Stimulated activated CD8-positive, alpha-beta memory T cell treated with anti-CD3 and anti-CD28 coated beads, Interleukin-2, amount 100 ng/mL, for 1 hour (primary cell): Measurements from ENCODE around the gene JUN.
"Not testable (repeated sequence)": the region's sequence is repeated elsewhere in the genome, so short reads cannot be mapped to it uniquely, and the experiment has no call there.

ENCODE experiments used
- DNase-seq, 2 donors: peaks; one replicate each; pipeline ENCODE4 v3.0.0-alpha.2; 2020; ENCODE audit warnings: low read depth in 2 of 2

Gene JUN

DNA sequence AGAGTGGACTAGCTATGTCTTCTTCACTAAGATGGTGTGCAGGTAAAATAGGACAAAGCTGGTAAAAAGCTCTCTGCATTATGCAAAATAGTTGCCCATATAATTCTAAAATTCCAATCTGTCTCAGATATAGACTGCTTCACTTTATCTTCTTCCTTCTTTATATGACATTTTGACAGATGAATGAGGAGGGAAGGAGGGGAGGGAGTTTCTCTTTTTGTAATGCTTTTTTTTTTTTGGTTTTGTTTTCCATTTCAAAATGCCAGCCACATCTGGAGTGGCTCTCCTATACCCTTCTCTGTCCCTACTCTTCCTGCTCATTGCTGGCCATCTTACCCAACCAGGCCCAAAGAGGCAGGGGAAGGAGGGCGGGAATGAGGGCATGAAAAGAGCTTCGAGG is 24.2 kb upstream of the JUN start:
- no peak for DNase-seq

DNA sequence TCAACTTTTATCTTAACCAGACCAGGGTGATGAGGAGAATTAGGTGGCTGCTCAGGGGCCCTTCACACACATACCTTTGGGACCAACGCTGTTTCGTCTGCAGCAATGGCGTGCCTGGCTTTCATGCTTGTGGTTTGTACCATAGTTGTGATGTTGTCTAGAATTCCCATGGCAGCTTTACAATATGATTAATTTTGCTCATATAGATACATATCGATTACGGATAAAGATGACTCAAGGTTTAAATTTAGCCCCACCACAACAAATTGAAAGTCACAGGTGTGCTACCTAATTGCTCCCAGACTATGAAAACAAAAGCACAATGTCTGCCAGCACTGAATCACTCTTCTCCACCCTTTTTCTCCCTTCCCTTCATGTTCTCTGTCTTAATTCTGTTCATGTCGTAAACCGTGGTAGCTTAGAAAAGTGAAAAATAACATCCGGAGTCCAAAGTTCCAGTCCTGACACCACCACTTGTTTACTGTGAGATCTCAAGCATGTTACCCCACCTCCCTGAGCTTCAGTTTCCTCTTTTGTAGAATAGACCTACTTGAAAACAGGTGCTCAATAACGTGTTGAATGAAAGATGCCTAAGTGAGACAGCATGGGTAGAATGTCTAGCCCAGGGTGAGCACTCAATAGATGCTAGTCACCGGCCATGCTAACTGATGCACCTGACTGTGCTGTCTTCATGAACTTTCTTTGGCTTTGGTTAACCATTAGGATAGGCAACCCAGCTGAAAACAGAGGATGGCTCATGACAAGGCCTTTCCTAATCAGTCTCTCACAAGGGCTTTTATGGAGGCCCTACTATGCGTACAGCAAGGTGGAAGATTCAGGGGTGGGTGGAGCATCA is 22.1 kb upstream of the JUN start:
- no peak for DNase-seq

DNA sequence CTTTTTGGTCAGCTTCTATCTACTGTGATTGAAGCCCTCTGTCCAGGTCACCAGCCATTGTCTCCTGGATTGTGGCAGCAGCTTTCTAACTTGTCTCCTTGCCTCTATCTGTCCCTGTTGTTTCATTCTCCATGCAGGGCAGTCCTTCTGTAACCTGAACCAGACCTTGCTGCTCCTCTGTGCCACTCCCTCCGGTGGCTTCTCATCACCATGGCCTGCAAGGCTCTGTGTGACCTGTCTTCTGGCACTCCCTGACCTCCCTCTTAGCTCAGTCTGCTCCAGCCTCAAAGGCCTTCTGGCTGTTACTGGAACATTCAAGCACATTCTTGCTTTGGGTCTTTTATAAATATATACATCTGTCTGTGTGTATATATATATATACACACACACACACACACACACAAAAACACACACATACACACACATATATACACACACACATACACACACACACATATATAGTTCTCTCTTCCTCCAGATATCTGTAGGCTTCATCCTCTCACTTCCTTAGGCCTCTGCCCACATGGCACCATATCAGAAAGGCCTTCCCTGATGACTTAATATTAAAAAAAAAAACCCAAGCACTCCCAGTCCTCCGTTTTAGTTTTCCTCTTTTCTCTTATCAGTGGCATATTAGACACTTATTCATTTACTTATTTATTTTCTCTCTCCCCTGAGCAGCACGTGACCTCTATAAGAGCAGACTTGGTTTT is 21.2 kb upstream of the JUN start:
- DNase-seq: no peak

DNA sequence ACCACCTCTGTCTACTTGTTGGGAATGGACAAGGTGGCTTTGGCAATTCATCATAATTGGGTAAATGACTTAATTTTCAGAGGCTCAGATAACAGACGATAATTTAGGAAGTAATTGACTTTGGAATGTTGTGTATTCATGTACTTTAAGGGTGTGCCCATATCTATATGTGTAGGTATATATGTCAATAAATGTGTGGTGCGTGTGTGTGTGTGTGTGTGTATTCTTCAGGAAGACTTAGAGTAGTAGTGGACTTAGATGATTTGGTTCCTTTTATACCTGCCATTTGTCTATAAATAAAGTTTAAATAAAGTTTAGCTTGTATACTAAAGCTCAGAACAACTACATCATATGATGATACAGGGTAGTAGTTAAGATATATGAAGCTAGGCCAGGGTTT is 20.0 kb upstream of the JUN start:
- no peak for DNase-seq

DNA sequence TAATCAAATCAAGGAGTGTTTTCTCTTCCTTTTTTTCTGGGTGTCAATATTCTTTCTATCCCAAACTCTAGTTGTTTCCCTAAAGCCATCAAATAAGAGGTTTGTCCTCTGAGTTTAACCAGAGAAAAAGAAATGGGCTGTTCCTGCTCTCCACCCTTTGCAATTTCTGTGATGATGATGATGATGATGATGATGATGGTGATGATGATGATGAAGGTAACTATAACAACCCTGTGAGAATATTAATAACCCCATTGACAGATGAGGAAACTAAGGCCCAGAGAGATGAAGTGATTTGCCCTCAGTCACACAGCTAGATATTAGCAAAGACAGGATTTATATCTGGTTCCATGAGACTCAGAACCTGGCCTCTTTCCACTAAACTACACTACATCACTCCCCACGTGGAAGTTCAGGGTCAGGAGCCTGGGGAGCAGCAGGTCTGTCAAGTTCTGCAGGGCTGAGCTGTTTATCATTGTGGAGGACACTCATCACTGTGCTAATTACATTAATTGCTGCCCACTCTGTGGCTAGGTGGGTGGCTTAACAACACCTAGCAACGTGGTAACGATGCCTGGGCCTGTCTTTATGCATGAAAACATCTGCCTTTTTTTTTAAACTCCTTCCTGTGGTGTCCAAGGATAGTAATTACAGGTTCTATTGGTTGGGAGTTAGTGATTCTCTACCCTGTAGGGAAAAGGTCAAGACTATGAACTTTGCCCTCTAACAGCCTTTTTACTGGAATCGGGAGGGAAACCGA is 19.0 kb upstream of the JUN start:
- DNase-seq: no peak

DNA sequence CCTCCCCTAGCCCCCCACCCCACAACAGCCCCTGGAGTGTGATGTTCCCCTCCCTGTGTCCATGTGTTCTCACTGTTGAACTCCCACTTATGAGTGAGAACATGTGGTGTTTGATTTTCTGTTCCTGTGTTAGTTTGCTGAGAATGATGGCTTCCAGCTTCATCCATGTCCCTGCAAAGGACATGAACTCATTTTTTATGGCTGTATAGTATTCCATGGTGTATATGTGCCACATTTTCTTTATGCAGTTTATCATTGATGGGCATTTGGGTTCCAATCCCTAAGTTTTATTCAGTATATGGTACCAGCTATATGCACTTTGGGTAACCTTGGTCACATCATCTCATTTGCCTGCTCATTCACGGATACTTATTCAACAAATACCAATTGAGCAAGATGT is 17.4 kb upstream of the JUN start:
- not testable (repeated sequence) for DNase-seq

DNA sequence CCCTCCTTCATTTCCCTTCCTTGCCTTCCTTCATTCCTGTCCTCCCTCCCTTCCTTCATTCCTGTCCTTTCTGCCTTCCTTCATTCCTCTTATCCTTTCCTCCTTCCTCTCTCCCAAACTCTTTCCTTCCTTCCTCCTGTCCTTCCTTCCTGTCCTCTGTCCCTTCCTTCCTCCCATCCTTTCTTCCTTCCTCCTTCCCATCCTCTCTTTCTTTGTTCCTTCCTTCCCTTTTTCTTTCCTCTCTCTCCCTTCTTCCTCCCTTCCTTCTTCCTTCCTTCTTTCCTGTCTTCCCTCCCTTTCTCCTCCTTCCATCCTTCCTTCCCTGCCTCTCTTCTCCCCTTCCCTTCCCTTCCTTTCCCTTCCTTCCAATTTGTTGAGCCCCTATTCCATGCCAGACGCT is 15.8 kb upstream of the JUN start:
- no peak for DNase-seq

DNA sequence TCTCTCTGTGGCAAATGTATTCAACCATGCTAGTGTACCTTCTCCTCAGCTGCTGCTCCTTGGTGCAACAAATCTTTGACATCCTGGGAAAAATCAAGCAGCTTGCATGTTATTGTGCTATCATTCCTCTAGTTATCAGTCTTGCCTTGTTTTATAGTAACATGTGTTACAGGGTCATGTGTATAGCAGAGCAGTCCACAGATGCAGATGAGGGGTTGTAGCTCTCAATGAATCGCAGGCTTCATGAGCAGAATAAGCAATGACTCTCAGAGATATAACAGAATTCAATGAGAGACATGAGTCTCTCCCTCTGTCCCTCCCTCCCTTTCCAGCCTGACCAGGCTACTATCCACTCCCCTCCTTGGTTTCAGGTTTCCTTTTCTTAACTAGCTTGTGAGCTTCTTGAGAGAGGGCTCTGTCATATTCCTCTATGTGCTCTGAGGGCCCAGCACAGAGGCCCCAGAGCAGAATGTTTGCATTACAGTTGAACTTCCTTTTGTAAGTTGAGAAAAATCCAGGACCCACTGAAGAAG is 15.1 kb upstream of the JUN start:
- DNase-seq: no peak

DNA sequence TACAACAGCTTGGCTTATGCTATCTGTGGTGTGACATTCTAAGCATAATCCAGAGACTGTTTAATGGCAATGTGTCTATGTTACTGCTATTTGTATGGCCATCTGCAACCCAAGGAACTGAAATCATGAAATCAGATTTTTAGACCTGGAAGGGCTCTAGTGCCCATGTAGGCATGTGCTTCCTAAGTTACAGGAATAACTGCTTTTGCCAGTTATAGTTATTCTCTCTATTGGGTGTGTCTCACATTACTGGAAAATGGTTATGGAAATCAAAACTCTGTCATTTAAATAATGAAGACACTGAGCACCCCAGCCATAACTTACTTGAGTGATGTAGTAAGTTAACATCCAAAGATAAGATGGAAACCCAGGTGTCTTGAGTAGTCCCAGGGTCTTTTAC is 12.6 kb upstream of the JUN start:
- DNase-seq: no peak

DNA sequence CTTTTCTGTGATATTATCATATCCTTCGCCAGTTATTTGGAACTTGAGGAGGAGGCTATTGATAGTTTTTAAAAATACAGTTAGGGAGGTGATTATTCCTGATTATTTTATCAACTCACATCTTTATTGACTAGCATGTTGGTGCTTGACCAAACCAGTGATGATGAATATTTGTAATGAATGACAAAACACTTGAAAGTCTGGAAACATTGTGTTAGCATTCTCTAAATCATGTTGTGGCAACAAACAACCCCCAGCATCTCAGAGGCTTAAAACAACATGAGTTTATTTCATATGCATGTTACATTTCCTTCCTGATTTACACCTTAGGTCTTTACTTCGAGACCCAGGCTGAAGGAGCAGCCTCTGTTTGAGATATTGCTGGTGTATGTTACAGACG is 10.7 kb upstream of the JUN start:
- no peak for DNase-seq

DNA sequence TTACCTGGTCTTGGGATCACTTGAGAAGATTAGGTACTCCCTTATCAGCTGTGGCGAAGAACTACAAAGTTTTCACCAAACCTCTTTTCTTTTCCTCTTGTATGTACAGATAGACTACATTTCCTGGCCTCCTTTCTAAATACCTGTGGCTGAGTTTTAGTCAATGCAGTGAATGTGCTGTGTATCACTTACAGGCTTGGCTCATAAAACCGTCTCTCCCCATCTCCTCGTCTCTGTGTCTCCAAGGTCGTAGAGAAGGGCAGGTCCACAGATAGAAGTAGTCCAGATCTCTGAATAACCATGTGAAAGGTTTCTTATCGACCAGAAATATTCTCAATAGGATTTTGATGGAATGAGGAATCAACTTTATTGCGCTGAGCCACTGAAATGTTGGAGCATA is 9.0 kb upstream of the JUN start:
- no peak for DNase-seq

DNA sequence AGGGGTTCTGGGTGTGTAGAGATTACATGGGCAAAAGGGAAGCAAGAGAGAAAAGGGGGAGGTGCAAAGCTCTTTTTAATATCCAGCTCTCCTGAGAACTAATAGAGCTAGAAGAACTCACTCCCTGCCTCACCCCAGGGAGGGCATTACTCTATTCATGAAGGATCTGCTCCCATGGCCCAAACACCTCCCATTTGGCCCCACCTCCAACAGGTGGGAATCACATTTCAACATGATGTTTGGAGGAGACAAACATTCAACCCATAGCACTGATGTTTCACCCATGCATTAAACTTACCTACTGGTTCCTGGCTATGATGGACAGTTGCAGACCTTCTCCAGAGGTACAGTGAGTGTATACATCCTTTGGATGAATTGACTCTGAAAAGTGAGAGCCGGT is 7.3 kb upstream of the JUN start:
- no peak for DNase-seq

DNA sequence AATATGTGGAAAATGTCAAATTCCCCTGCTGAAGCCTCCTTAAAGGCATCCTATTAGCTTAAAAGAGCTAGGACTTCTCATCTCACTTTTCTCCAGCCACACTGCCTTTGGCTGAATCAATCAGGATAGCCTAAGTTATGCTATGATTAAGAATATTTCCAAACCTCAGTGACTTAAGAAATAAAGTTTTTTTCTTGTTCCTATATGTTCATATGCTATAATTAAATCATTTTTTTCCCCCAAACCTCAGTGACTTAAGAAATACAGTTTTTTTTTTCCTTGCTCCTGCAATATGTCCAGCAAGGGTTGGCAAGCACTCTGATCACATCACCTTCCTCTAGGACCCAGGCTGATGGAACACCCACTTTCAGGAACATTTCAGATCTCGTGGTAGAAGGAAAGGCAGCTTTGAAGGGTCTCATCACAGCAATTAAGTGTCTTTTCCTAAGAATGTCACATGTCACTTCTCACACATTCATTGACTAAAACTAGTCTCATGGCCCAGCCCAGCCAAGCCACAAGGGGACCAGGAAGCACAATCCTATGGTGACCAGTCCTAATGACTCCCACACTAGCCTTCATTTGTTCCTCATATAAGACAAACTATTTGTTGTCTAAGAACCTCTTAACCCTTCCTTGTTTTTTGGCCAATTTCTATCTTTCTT is 6.3 kb upstream of the JUN start:
- DNase-seq: no peak

DNA sequence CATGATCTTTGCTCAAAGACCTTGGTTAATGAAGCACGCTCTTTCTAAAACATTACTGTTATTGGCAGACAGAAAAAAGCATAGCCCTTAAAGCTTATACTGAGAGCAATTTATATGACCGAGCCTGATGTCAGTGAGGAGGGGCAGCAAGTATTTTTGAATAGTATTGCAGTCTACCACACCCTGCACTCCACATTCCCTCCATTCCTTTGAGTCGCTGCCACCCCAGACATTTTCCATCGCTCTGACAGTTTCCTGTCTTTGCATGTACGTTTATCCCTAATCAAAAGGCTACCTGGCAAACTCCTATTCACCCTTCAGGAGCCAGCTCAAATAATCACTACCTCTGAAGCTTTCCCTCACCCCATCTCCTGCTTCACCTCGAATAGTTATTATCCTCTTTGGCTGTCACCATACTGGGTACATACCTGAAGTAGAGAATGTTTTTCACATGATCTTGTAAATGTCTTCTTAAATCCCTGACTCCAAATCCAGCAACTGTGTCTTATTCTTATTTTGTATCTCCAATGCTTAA is 5.5 kb upstream of the JUN start:
- no peak for DNase-seq

DNA sequence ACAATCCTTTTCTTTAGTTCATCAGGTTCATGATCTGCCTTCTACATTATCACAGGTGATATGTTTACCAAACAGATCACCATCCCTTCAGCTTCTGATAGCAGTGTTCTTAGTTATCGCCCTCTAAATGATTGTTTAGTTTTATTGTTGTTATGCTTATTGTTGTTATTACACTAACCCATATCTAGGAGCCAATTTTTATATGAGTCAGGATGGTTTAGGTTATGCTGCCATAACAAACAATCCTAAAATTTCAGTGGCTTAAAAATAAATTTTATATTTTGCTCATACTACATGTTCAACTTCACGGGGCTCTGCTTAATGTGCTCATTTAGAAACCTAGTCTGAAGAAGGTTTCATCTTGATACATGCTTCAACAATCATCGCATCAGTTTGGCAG is 4.4 kb upstream of the JUN start:
- DNase-seq: no peak

DNA sequence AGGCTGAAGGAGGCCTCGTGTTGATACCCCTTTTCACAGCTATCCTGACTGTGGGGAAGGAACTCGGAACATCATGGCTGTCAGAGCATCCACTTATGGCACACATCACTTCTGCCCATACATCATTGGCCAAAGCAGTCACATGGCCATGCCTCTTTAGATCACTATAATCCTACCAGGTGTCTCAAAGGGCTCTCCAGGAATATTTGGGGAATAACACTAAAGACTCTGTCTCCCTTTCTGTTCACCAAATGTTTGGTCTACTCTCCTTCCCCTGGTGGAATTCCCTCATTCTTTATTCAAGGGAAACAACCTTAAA is 3.0 kb upstream of the JUN start:
- no peak for DNase-seq

DNA sequence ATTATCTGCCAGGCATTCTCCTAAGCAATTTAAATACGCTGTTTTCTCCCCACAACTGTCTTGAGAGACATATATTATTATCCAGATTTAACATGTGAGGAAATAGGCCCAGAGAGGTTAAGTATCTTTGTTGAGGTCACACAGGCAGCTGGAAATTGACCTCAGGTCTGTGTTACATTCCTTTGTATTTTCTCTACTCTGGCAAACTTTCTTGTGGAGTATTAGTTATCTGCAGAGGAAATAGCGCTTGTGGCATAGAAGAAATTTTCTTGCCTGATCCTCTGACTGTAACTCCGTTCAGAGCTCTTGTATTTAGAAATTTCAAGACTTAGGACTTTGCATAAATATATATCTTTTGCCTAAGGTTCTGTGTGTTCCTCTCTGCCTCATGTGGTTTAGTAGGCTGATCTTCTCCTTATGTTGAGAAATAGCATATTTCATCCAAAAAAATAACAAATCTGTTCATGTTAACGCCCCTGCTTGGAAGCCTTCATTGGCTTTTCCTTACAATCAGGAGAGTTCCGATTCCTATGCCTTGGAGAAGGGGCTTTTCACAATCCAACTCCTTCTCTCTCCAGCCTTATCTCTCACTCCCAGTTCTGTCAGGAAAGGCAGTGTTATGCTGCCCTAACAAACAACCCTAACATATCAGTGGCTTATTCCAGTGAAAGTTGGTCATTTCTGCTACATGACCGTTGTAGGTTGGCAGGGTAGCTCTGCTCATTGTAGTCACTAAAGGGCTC is 2.5 kb upstream of the JUN start:
- DNase-seq: no peak

DNA sequence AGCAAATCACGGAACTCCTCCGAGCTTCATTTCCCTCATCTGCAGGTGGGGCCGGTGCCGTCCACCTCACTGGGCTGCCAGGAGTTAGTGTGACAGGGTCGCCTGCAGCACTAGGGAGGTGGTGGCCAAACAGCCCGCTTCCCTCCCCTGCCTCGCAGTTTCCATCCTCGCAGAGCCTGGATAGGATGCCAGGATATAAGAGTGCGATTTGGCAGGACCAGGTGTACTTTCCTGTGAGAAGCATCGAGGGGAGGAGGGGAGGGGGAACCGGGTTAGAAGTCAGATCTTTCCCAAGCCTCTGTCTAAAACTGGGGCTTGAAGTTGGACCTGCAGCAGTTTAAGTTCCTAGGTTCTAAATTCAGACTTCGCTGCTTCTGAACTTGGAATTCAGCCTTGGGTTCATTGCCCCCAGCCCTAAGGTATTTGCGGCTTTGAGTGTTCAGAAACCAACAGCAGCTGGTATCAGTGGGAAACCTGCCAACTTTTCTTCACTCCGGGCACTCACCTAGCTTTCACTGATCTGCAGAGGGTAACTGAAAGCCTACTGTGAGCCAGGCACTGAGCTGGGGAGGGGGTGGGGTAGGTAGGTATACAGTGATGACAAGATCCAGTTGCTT is 1.7 kb upstream of the JUN start:
- DNase-seq: no peak

DNA sequence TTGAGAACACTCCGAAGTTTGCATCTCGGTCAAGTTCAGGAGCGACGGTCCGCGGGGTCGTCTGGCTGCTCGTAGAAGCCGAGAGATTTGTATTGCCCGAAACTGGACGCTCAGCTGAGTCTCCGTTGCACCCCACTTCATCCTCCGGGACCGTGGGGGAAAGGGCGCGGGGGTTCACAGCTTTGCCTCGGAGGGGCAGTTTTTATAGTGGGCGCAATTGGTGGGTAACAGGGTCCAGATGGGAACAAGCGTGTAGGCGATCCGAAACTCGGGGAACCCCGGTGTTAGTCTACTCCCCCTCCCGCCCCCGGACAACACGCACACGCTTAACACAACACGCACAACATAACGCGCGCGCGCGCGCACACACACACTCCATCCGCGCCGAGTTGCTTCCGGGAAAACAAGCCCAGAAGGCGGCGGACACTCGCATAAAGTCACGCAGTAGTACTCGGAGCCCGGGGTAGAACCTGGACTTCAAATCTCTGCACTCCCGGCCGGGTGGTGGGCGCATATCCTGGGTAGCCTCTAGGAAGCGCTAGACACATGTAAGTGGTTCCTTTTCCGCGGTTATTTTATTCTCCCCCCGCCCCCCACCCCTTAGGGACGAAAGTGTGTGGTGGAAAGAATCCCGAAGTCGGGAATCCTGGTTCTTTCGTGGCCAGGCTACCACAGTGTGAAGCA is 1.1 kb upstream of the JUN start:
- DNase-seq: peak; percentile 66 to 76
